Purkinje cell (primary cell): ENCODE data around the gene C6. TPM values are rescaled to one million over a fixed set of nuclear protein-coding genes. Genes with fewer than 3 reads are reported as not detected.

ENCODE experiments used
- polyA plus RNA-seq: library from polyadenylated mRNA; unstranded; fragments of >200 nt; fragmentation: Nextera tagmentation; gene quantifications from 2 replicates; pipeline ENCODE4 v1.2.1, GENCODE V29; 2014

Gene C6
- not detected in 2 replicates for polyA plus RNA-seq

DNA sequence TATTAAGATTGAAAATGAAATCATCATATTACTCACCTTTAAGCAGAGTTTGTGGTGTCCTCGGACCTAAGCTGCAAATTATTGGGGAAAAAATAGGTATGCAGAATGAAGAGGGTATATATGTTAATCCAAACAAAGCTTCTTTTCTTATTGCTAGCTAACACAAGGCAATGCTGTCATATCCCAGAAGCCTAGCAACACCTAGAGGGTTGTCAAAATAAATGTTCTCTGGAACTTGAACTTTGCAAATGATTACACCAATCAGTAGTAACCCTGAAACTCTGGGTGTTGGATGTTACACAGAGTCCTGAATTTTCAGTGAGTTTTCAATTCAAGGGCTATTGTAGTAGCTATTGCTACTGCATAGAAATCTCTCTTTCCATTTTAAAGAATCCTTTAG, at the start of gene C6:
Gene C6, minus strand, starts transcription at position 193 of the 400 bp plus-strand sequence. CDS start 10,302 bp downstream, outside the sequence.

Other genes starting within 250 kb of the C6 start
- not detected in 2 replicates for gene MROH2B, start 142.2 kb downstream of the C6 start, polyA plus RNA-seq